Esophagus muscularis mucosa (tissue), 4 donors: ENCODE data around the gene YY1AP1.

ENCODE experiments used
- CTCF ChIP-seq, 3 experiments: fragments of 200-600 bp in 2 of 3; fragments of 450-650 bp in 1 of 3; sonication (generic) in 2 of 3; IDR thresholded peaks; one replicate each; pipeline ENCODE4 v1.5.1; 2017 to 2019; ENCODE audit warnings: antibody characterized with exemption in 3 of 3, mild to moderate bottlenecking in 2 of 3, moderate library complexity in 1 of 3
- EP300 ChIP-seq: sonication (generic); formaldehyde crosslinking; IDR thresholded peaks from one replicate; pipeline ENCODE4 v1.6.1; 2017; ENCODE audit warnings: antibody characterized with exemption
- POLR2A ChIP-seq: fragments of 450-650 bp; IDR thresholded peaks from one replicate; pipeline ENCODE4 v1.6.1; 2017; ENCODE audit warnings: antibody characterized with exemption, moderate library complexity, mild to moderate bottlenecking, low read depth

DNA sequence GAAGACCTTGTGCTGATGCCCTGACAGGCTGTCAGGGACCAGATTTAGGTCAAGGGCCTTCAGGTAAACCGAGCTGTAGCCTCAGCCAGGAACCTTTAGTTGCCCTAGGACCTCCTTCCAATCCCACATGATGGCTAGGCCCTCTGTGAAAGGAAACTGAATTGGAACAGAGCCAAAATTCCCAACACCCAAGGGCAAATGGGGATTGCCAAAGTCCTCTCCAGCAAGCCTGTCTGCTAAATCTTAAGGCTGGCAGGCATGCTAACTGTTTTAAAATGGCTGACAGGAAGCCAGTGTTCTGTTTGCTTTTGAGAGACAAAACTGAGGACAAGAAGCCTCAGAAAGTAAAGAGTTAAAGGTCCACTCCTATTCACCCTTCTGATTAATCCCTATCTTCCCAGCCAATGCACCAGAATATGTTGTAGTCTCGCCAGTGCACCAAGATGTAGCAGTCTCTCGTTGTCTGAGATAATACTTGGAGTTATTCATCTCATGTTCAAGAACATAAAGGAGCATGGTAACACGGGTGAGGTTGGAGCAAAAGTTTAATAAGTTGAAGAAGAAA is 43.5 kb downstream of the YY1AP1 start:
- TF ChIP-seq CTCF (IDR thresholded peaks at IDR 0.05) (no peak), EP300 (no peak), POLR2A (no peak)
